Upper lobe of left lung (tissue), 6 donors: ENCODE results near the gene GART. TPM values are rescaled to one million over a fixed set of nuclear protein-coding genes. Genes with fewer than 3 reads are reported as not detected.

ENCODE experiments used
- ATAC-seq, 2 donors: fragments of 200-7000 bp; cut with Tn5 transposase; one replicate each; pipeline ENCODE4 v1.9.1; 2022; ENCODE audit warnings: mild to moderate bottlenecking in 2 of 2, moderate library complexity in 2 of 2; ENCODE audit not compliant: low FRiP score in 2 of 2
- DNase-seq, 2 donors: peaks; one replicate each; pipeline ENCODE4 v3.0.0-alpha.2; 2019 to 2020
- H3K27ac ChIP-seq, 4 donors: fragments of 200-600 bp; sonication (generic); one replicate each; pipeline ENCODE4 v1.5.1; 2016 to 2019
- H3K27me3 ChIP-seq, 4 donors: fragments of 200-600 bp; sonication (generic); one replicate each; pipeline ENCODE4 v1.5.1; 2017 to 2019
- H3K36me3 ChIP-seq, 4 donors: fragments of 200-600 bp; sonication (generic); one replicate each; pipeline ENCODE4 v1.5.1; 2016 to 2019
- H3K4me1 ChIP-seq, 4 donors: fragments of 200-600 bp; sonication (generic); one replicate each; pipeline ENCODE4 v1.5.1; 2018 to 2019
- H3K4me3 ChIP-seq, 4 donors: fragments of 200-600 bp; sonication (generic); one replicate each; pipeline ENCODE4 v1.5.1; 2017 to 2019; ENCODE audit warnings: mild to moderate bottlenecking in 2 of 4, moderate library complexity in 1 of 4
- H3K9me3 ChIP-seq, 4 donors: fragments of 200-600 bp; sonication (generic); one replicate each; pipeline ENCODE4 v1.5.1; 2018 to 2019
- CTCF ChIP-seq, 6 experiments: fragments of 450-650 bp in 4 of 6; fragments of 200-600 bp in 2 of 6; sonication (generic) in 2 of 6; IDR thresholded peaks; one replicate each; pipeline ENCODE4 v1.5.1; 2016 to 2019; ENCODE audit warnings: antibody characterized with exemption in 6 of 6
- EP300 ChIP-seq, 4 donors: sonication (generic); formaldehyde crosslinking; IDR thresholded peaks; one replicate each; pipeline ENCODE4 v1.5.1; 2017; ENCODE audit warnings: antibody characterized with exemption in 4 of 4, control low read depth in 2 of 4
- POLR2A ChIP-seq, 4 donors: fragments of 450-650 bp; IDR thresholded peaks; one replicate each; pipeline ENCODE4 v1.5.1; 2016 to 2017; ENCODE audit warnings: antibody characterized with exemption in 4 of 4, mild to moderate bottlenecking in 2 of 4
- POLR2AphosphoS5 ChIP-seq, 2 donors: sonication (generic); formaldehyde crosslinking; IDR thresholded peaks; one replicate each; pipeline ENCODE4 v1.5.1; 2017; ENCODE audit warnings: antibody characterized with exemption in 2 of 2
- WGBS, 2 donors: methylation state at CpG; one replicate each; pipeline ENCODE4 v1.1.5; 2017 to 2018; 5-methylcytosine and 5-hydroxymethylcytosine counted together
- total RNA-seq, 6 donors: library from RNA; depleted of rRNA in 4 of 6; stranded (reverse); fragments of >200 nt in 4 of 6; gene quantifications; one replicate each; pipeline versions ENCODE4 v1.1.0 to v1.2.1, GENCODE V29; 2016 to 2021
- donor health status: DM: no; HTN: no; CAD: no; lungs with moderate emphysema.
- donor health status: DM: no; HTN: yes; CAD: no; lungs with severe emphysema.

GART gene
- total RNA-seq, 6 donors from 2014 or later = 55.9 to 89.8 (median 64.3) TPM

DNA sequence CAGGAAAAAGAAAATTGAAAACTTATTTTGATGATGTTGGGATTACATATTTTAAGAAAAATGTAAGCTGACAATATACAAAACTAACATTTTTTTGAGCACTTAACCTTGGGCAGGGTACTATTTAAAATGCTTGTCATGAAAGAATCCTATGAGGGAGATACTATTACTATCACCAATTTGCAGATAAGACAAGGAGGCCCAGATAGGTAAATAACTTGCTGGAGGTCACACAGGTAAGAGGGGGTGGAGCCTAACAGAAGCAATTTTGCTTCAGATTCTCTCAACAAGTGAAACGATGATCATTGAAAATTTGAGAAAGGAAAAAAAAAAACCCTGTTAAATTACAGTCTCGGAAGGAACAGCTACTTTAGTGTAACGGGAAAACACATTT is 1.2 kb downstream of the GART start:
- DNase-seq = no peak
- H3K4me1 ChIP-seq = peaks cover 24 to 31% (median 28%) of the 10 kb centered on the region in 4 donors
- WGBS, 2 donors = 65 to 68% methylated on average over 3 of the region's 3 CpGs
- H3K4me3 ChIP-seq = peak overlapping the region in 2 of 4 donors; percentile 70 to 73
- H3K9me3 ChIP-seq = no peaks in the 10 kb centered on the region
- no peaks in the 10 kb centered on the region for H3K27me3 ChIP-seq
- TF ChIP-seq CTCF (IDR thresholded peaks at IDR 0.05) (no peak), EP300 (IDR thresholded peaks at IDR 0.05) (no peak), POLR2A (IDR thresholded peaks at IDR 0.05) (no peak), POLR2AphosphoS5 (IDR thresholded peaks at IDR 0.05) (no peak)
- H3K36me3 ChIP-seq = peaks cover 6 to 29% (median 18%) of the 10 kb centered on the region in 4 donors
- ATAC-seq = no peak
- H3K27ac ChIP-seq = peak overlapping the region; percentile 94 to 99 (median 99)

GRCh38 chr21:33539616-33540015 is 2.3 kb downstream of the GART start:
- peaks cover 13 to 20% (median 17%) of the 10 kb centered on the region in 4 donors for H3K4me1 ChIP-seq
- H3K27ac ChIP-seq = no peak overlapping the region
- no peaks in the 10 kb centered on the region for H3K9me3 ChIP-seq
- 85 to 89% methylated on average over 4 of the region's 4 CpGs for WGBS, 2 donors
- H3K36me3 ChIP-seq = peaks cover 6 to 40% (median 20%) of the 10 kb centered on the region in 4 donors
- ATAC-seq (no peak), DNase-seq (no peak)
- H3K27me3 ChIP-seq = no peaks in the 10 kb centered on the region
- TF ChIP-seq EP300 (IDR thresholded peaks at IDR 0.05) (no peak), CTCF (IDR thresholded peaks at IDR 0.05) (no peak), POLR2AphosphoS5 (IDR thresholded peaks at IDR 0.05) (no peak), POLR2A (IDR thresholded peaks at IDR 0.05) (no peak)
- H3K4me3 ChIP-seq = no peak overlapping the region

- 93 to 95% methylated on average over 2 of the region's 2 CpGs for WGBS, 2 donors
- DNase-seq = no peak
- H3K36me3 ChIP-seq = peaks cover 6 to 64% (median 39%) of the 10 kb centered on the region in 4 donors
Measured at GRCh38 chr21:33537212-33537611, 4.7 kb downstream of the GART start.

GRCh38 chr21:33531007-33531406 is 10.9 kb downstream of the GART start:
- no peaks in the 10 kb centered on the region for H3K9me3 ChIP-seq
- H3K27ac ChIP-seq = no peak overlapping the region
- TF ChIP-seq EP300 (IDR thresholded peaks at IDR 0.05) (no peak), POLR2A (IDR thresholded peaks at IDR 0.05) (no peak), POLR2AphosphoS5 (IDR thresholded peaks at IDR 0.05) (no peak), CTCF (IDR thresholded peaks at IDR 0.05) (no peak)
- H3K27me3 ChIP-seq = no peaks in the 10 kb centered on the region
- DNase-seq (no peak), ATAC-seq (no peak)
- H3K4me1 ChIP-seq = no peaks in the 10 kb centered on the region
- no peak overlapping the region for H3K4me3 ChIP-seq
- peaks cover 9 to 99% (median 55%) of the 10 kb centered on the region in 4 donors for H3K36me3 ChIP-seq
- WGBS, 2 donors = 90 to 95% methylated on average over 3 of the region's 3 CpGs

More at GRCh38 chr21:33537212-33537611, 4.7 kb downstream of the GART start:
- Histone ChIP-seq H3K4me1 (peaks cover 9 to 15% (median 12%) of the 10 kb centered on the region in 4 donors), H3K9me3 (no peaks in the 10 kb centered on the region), H3K27me3 (no peaks in the 10 kb centered on the region), H3K27ac (no peak overlapping the region), H3K4me3 (no peak overlapping the region)
- ATAC-seq = no peak
- TF ChIP-seq POLR2AphosphoS5 (IDR thresholded peaks at IDR 0.05) (no peak), CTCF (IDR thresholded peaks at IDR 0.05) (no peak), EP300 (IDR thresholded peaks at IDR 0.05) (no peak), POLR2A (IDR thresholded peaks at IDR 0.05) (no peak)

DNA sequence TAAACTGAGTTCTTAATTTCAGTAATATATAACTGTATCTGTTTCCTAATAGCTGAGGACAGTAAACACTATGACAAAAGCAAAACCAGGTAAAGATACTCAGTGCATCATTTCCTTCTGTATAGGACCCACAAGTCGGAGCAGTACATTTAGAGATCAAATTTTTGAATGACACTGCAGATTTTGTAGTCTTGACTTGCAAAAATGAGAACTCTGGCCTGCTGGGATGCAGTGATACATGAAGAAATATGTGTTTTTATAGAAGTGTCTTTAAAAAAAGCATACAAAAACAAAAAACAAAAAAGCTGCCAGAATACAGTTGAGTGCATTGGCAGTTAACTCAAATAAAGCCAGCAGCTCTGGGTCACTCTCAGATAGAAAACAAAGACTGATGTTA is 19.0 kb downstream of the GART start:
- no peak for DNase-seq
- 48 to 67% methylated on average over 1 of the region's 1 CpG for WGBS, 2 donors
- H3K27ac ChIP-seq = no peak overlapping the region
- peaks cover 0 to 72% (median 18%) of the 10 kb centered on the region in 4 donors for H3K36me3 ChIP-seq
- H3K9me3 ChIP-seq = no peaks in the 10 kb centered on the region
- H3K27me3 ChIP-seq = no peaks in the 10 kb centered on the region
- H3K4me3 ChIP-seq = no peak overlapping the region
- no peak for ATAC-seq
- TF ChIP-seq POLR2A (IDR thresholded peaks at IDR 0.05) = no peak
- no peak for TF ChIP-seq CTCF (IDR thresholded peaks at IDR 0.05)
- H3K4me1 ChIP-seq = no peaks in the 10 kb centered on the region
